HG03025 (cell line): Measurements from ENCODE around the gene REXO4.
A peak's percentile ranks its signal among the peaks of the same experiment; 100 is the strongest.
"Not testable (repeated sequence)": the region's sequence is repeated elsewhere in the genome, so short reads cannot be mapped to it uniquely, and the experiment has no call there.

ENCODE experiments used
- ATAC-seq: cut with Tn5 transposase; IDR thresholded peaks from one replicate; pipeline ENCODE4 v1.9.1; 2021; ENCODE audit warnings: mild to moderate bottlenecking, moderate library complexity; ENCODE audit not compliant: unreplicated experiment, low FRiP score

REXO4 gene

GRCh38 chr9:133391449-133391848 is 26.4 kb downstream of the REXO4 start:
- not testable (repeated sequence) for ATAC-seq

DNA sequence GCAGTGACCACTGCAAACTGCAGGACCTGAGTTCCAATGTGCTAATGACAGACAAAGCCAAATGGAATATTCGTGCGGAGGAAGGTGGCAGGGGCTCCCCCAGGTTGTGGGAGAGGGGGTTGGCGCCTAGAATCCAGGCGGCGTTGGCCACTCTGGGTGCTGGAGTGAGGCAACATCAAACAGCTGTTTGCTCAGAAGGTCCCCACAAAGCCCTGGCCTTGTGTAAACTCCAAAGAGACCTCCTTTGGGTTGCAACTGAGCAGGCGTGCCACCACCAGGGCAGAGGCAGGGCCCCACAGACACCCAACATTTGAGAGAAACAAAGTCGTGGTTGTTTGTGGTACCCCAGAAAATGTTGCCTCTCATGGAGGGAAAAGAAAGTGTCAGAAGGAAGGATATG is 27.1 kb downstream of the REXO4 start:
- no peak for ATAC-seq

- ATAC-seq: no peak
Observed at GRCh38 chr9:133389562-133389961, 28.2 kb downstream of the REXO4 start.

GRCh38 chr9:133389025-133389557 is 28.7 kb downstream of the REXO4 start:
- no peak for ATAC-seq

- ATAC-seq: no peak
Observed at GRCh38 chr9:133387680-133388079, 30.1 kb downstream of the REXO4 start.

DNA sequence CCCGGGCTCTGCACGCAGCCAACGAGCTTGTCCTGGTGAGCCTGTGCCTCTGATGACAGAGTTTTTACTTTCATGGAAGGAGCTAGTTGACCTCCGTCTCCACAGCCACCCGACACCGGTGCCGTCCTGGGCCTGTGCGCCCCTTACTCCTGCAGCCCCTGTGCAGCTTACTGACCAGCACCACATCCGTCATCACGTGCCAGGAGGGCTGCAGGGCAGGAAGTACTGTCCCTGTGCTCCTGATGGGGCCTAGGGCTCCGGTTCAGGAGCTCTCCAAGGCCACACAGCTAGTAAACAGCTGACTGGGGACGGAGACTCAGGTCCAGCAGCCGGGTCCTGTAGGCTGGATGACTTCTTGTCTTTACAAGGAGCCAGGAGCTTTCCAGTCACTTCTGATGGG is 31.5 kb downstream of the REXO4 start:
- ATAC-seq: no peak

DNA sequence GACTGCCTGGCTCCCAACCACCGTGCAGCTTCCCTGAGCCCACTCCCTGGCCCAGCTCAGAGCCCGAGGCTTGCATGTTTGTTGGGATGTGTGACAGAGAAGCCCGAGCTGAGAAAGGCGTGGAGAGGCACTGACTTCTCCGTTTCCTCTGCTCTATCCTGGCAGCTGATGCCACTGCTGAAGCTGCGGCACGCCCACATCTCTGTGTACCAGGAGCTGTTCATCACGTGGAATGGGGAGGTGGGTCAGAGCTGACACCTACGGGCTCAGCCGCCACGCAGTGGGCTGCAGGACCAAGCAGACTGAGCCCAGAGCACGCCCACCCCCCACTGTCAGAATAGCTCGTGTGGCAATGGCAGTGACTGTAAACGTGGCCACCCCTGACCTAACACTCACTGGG is 32.4 kb downstream of the REXO4 start:
- ATAC-seq: no peak

GRCh38 chr9:133384736-133385321 is 33.0 kb downstream of the REXO4 start:
- ATAC-seq: no peak

- no peak for ATAC-seq
Observed at GRCh38 chr9:133383438-133383837, 34.4 kb downstream of the REXO4 start.

GRCh38 chr9:133382507-133383141 is 35.2 kb downstream of the REXO4 start:
- no peak for ATAC-seq

DNA sequence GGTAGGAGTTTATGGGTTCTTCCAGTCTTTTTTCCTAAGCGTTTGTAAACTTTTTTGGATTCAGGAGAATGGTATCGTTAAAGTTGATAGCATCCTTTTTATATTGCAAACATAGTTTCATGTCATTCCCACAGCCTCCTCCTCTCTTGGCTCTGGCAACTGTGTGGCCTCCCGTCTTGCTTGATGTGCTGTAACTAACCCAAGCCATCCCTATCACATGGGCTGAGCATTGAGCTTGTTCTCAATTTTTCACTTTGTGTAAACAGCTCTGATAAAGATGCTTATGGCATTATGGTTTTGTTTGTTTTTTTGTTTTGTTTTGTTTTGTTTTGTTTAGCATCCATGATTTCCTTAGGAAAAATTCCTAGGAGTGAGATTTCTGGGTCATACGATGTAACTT is 37.1 kb downstream of the REXO4 start:
- no peak for ATAC-seq

- ATAC-seq: no peak
Observed at GRCh38 chr9:133379153-133380086, 38.4 kb downstream of the REXO4 start.

GRCh38 chr9:133378408-133378962 is 39.3 kb downstream of the REXO4 start:
- no peak for ATAC-seq

- ATAC-seq: no peak
Observed at GRCh38 chr9:133377721-133378216, 40.0 kb downstream of the REXO4 start.

DNA sequence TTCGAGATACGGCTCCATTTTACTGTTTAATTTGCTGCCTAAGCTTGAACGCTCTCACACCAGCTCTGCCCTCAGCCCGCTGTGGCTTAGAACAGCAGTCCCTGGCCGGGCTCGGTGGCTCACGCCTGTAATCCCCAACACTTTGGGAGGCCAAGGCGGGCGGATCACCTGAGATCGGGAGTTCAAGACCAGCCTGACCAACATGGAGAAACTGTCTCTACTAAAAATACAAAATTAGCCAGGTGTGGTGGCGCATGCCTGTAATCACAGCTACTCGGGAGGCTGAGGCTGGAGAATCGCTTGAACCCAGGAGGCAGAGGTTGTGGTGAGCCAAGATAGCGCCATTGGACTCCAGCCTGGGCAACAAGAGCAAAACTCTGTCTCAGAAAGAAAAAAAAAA is 40.5 kb downstream of the REXO4 start:
- not testable (repeated sequence) for ATAC-seq

GRCh38 chr9:133375724-133376654 is 41.8 kb downstream of the REXO4 start, which contains the start of the genes STKLD1 and SURF4:
TSS of gene STKLD1 (plus strand) at chr9:133376366. CDS start at chr9:133376474, 108 bp downstream.
TSS of gene SURF4 (minus strand) at chr9:133376060. CDS start at chr9:133375969, 91 bp downstream.
- peak; percentile 80 for ATAC-seq

- peak; percentile 5 for ATAC-seq
Observed at GRCh38 chr9:133375116-133375723, 42.6 kb downstream of the REXO4 start.

- no peak for ATAC-seq
Observed at GRCh38 chr9:133374612-133375115, 43.1 kb downstream of the REXO4 start.

GRCh38 chr9:133372144-133372543 is 45.7 kb downstream of the REXO4 start:
- ATAC-seq: no peak
